HG03095 (cell line): Measurements from ENCODE around the gene TAF6L.
"Not testable (repeated sequence)": the region's sequence is repeated elsewhere in the genome, so short reads cannot be mapped to it uniquely, and the experiment has no call there.

Experiments used
- ATAC-seq: cut with Tn5 transposase; IDR thresholded peaks from one replicate; pipeline ENCODE4 v1.9.1; 2021; ENCODE audit warnings: moderate library complexity; ENCODE audit not compliant: unreplicated experiment

The TAF6L gene

GRCh38 chr11:62755086-62755615, 16.0 kb upstream of the TAF6L start:
- ATAC-seq, result no peak

GRCh38 chr11:62757846-62758788, 13.1 kb upstream of the TAF6L start:
- ATAC-seq, result no peak

GRCh38 chr11:62760867-62761227, 10.3 kb upstream of the TAF6L start:
- ATAC-seq, result not testable (repeated sequence)

GRCh38 chr11:62770778-62771143, 435 bp upstream of the TAF6L start:
- ATAC-seq, result no peak

GRCh38 chr11:62774407-62774806, 3.2 kb downstream of the TAF6L start:
- ATAC-seq, result no peak

- ATAC-seq, result no peak
Measured at GRCh38 chr11:62775646-62776045, 4.5 kb downstream of the TAF6L start.

- no peak for ATAC-seq
Measured at GRCh38 chr11:62777389-62777788, 6.2 kb downstream of the TAF6L start.

- no peak for ATAC-seq
Measured at GRCh38 chr11:62778441-62778840, 7.2 kb downstream of the TAF6L start.

GRCh38 chr11:62782753-62783152, 11.6 kb downstream of the TAF6L start:
- ATAC-seq, result no peak

- peak; percentile 61 for ATAC-seq
Measured at GRCh38 chr11:62786318-62787004, 15.3 kb downstream of the TAF6L start.

- peak; percentile 64 for ATAC-seq
Measured at GRCh38 chr11:62787005-62787759, 16.0 kb downstream of the TAF6L start, which contains the start of gene TMEM179B. TSS of gene TMEM179B (plus strand) at chr11:62787402. CDS start at chr11:62787432, 30 bp downstream.

GRCh38 chr11:62788991-62789390, 17.8 kb downstream of the TAF6L start:
- ATAC-seq, result no peak

- ATAC-seq, result no peak
Measured at GRCh38 chr11:62789576-62789975, 18.4 kb downstream of the TAF6L start.

GRCh38 chr11:62791501-62792201, 20.5 kb downstream of the TAF6L start, which contains the start of gene TMEM223:
TSS of gene TMEM223 (minus strand) at chr11:62792006. CDS start at chr11:62791994, 12 bp downstream.
- ATAC-seq, result peak; percentile 71

- ATAC-seq, result no peak
Measured at GRCh38 chr11:62792202-62792575, 21.0 kb downstream of the TAF6L start.

- ATAC-seq, result no peak
Measured at GRCh38 chr11:62794201-62794775, 23.1 kb downstream of the TAF6L start.

GRCh38 chr11:62796281-62796680, 25.1 kb downstream of the TAF6L start:
- ATAC-seq, result no peak

GRCh38 chr11:62799486-62799885, 28.3 kb downstream of the TAF6L start:
- ATAC-seq, result no peak

- ATAC-seq, result no peak
Measured at GRCh38 chr11:62801071-62801470, 29.9 kb downstream of the TAF6L start.
